Mesothelial cell of epicardium (in vitro differentiated cells): ENCODE results near the gene ADAMTSL2. TPM values are rescaled to one million over a fixed set of nuclear protein-coding genes. Genes with fewer than 3 reads are reported as not detected.

Experiments used
- DNase-seq, 2 experiments: peaks; one replicate each; pipeline ENCODE4 v3.0.0; 2021; ENCODE audit warnings: low spot score in 2 of 2; ENCODE audit not compliant: unreplicated experiment in 2 of 2
- H3K27ac Mint-ChIP-seq: 2 replicates; pipeline ENCODE4 v1.8.0; 2021; ENCODE audit warnings: mixed read lengths
- H3K27me3 Mint-ChIP-seq: 2 replicates; pipeline ENCODE4 v1.8.0; 2021; ENCODE audit warnings: low read depth, mixed read lengths
- H3K36me3 Mint-ChIP-seq: 2 replicates; pipeline ENCODE4 v1.8.0; 2021; ENCODE audit warnings: mixed read lengths
- H3K4me1 Mint-ChIP-seq: 2 replicates; pipeline ENCODE4 v1.8.0; 2021; ENCODE audit warnings: mixed read lengths
- H3K4me3 Mint-ChIP-seq: 2 replicates; pipeline ENCODE4 v1.8.0; 2021; ENCODE audit warnings: mild to moderate bottlenecking, moderate library complexity, mixed read lengths
- H3K9me3 Mint-ChIP-seq: 2 replicates; pipeline ENCODE4 v1.8.0; 2021; ENCODE audit warnings: mixed read lengths
- total RNA-seq: library from RNA; stranded (reverse); gene quantifications from 3 replicates; pipeline ENCODE4 v1.2.1, GENCODE V29; 2021
- TF ChIP-seq, protein P1 (sequence below): fragments of 200-600 bp; sonication (generic); IDR thresholded peaks from one replicate; pipeline ENCODE4 v1.5.0; 2021; ENCODE audit warnings: antibody characterized with exemption; ENCODE audit not compliant: unreplicated experiment

Gene ADAMTSL2
- total RNA-seq, 1 donor from 2014 or later, result 6.5 TPM

DNA sequence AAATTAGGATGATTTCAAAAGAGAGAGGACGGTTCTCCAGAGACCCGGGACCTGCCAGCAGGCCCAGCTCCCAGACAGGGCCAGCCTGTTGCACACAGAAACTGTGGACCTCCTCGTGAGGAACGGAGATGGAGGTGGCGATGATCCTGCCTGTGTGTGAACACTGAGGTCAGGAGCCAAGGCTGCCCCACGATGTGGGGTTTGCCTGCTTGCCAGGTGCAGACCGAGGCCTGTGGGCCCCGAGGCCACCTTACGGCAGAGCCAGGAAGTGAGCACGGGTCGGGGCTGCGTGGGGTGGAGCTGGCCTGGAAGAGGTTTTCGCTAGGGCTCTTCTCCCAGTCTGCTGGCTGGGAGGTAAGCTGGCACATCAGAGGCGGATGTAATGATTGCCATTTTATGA lies 70.4 kb downstream of the ADAMTSL2 start:
- no peak overlapping the region for H3K27ac Mint-ChIP-seq
- peaks cover 55% of the 10 kb centered on the region for H3K27me3 Mint-ChIP-seq
- DNase-seq, result no peak

DNA sequence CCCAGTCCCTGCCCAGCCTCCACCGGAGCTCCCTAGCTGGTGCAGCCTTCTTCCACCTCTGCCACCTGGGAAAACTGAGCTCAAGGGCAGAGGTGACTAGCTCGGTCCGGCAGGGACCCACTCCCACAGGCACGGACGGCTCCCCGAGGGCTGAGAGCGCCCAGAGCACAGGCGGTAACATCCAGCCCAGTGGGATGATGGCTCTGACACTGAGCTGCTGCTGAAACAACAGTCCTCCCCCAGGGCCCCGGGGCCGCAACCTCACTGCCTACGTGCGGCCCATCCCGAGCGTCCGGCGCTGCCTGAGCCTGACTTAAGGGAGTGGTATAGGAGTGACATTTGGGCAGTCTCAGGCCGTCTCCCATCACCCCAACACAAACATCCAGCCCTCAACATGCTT lies 70.9 kb downstream of the ADAMTSL2 start:
- H3K36me3 Mint-ChIP-seq, result no peaks in the 10 kb centered on the region
- H3K27me3 Mint-ChIP-seq, result peaks cover 61% of the 10 kb centered on the region
- TF ChIP-seq, protein P1, sequence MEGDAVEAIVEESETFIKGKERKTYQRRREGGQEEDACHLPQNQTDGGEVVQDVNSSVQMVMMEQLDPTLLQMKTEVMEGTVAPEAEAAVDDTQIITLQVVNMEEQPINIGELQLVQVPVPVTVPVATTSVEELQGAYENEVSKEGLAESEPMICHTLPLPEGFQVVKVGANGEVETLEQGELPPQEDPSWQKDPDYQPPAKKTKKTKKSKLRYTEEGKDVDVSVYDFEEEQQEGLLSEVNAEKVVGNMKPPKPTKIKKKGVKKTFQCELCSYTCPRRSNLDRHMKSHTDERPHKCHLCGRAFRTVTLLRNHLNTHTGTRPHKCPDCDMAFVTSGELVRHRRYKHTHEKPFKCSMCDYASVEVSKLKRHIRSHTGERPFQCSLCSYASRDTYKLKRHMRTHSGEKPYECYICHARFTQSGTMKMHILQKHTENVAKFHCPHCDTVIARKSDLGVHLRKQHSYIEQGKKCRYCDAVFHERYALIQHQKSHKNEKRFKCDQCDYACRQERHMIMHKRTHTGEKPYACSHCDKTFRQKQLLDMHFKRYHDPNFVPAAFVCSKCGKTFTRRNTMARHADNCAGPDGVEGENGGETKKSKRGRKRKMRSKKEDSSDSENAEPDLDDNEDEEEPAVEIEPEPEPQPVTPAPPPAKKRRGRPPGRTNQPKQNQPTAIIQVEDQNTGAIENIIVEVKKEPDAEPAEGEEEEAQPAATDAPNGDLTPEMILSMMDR, result no peak
- no peak for DNase-seq
- H3K27ac Mint-ChIP-seq, result no peak overlapping the region
- H3K9me3 Mint-ChIP-seq, result no peaks in the 10 kb centered on the region
- H3K4me3 Mint-ChIP-seq, result no peak overlapping the region
- H3K4me1 Mint-ChIP-seq, result no peaks in the 10 kb centered on the region

More for the DNA sequence above, 70.4 kb downstream of the ADAMTSL2 start:
- Mint-ChIP-seq H3K36me3 (no peaks in the 10 kb centered on the region), H3K4me3 (no peak overlapping the region), H3K9me3 (no peaks in the 10 kb centered on the region), H3K4me1 (no peaks in the 10 kb centered on the region)
- TF ChIP-seq, protein P1, result no peak

DNA sequence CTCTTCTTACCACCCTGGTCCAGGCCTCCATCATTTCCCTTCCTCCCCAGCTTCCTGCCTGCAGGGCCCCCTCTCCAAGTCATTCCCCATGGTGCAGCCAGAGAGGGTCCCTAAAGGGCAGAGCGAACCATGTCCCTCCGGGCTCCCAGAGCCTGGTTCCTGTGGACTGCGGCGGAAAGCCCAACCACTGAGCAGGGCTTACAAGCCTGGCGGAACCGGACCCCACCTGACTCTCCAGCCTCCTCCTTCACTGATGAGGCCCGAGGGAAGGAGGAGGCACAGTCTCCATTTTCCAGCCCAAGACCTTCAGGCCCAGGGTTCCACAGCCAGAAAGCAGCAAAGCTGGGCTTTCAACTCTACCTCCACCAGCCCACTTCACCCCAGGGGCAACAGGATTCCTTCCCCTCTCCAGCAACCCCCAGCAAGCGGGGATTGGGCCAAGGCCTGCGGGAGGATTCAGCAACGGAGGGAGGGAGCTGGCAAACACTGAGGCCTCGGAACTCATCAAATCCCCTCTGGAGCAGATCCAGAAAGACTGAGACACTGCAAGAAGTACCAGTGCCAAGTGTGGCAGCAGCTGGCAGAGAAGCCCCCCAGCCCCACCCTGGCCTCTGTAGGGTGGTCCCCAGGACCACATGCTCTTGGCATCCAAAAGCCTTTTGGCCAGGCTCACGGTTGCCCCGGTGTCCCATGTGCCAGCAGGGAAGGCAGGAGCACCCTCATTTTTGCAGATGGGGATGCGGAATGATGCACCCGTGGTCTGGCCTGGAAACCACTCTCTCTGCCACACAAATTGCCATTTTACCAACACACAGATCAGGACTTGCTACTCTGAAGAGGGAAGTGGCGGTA lies 71.6 kb downstream of the ADAMTSL2 start:
- no peak for DNase-seq
- TF ChIP-seq, protein P1, result no peak
- Mint-ChIP-seq H3K27me3 (peaks cover 67% of the 10 kb centered on the region), H3K4me3 (no peak overlapping the region), H3K4me1 (no peaks in the 10 kb centered on the region), H3K36me3 (no peaks in the 10 kb centered on the region), H3K9me3 (no peaks in the 10 kb centered on the region), H3K27ac (no peak overlapping the region)

DNA sequence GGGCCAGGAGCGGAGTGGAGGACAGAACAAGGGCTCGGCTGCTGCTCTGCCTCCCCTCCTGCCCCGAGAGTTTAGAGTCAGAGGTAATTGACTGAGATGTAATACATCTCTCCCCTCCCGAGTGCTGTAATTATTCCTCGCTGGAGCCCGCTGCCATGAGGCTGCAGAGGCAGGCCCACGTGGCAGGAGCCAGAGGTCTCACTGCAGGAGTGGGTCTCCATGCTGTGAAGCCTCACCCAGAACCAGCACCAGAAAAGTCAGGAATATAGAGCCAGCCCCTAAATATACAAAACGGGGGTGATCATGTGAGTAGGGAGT lies 72.2 kb downstream of the ADAMTSL2 start:
- DNase-seq, result no peak
- no peaks in the 10 kb centered on the region for H3K4me1 Mint-ChIP-seq
- H3K9me3 Mint-ChIP-seq, result no peaks in the 10 kb centered on the region
- no peak overlapping the region for H3K27ac Mint-ChIP-seq
- TF ChIP-seq, protein P1, result no peak
- peaks cover 71% of the 10 kb centered on the region for H3K27me3 Mint-ChIP-seq
- no peak overlapping the region for H3K4me3 Mint-ChIP-seq
- no peaks in the 10 kb centered on the region for H3K36me3 Mint-ChIP-seq

DNA sequence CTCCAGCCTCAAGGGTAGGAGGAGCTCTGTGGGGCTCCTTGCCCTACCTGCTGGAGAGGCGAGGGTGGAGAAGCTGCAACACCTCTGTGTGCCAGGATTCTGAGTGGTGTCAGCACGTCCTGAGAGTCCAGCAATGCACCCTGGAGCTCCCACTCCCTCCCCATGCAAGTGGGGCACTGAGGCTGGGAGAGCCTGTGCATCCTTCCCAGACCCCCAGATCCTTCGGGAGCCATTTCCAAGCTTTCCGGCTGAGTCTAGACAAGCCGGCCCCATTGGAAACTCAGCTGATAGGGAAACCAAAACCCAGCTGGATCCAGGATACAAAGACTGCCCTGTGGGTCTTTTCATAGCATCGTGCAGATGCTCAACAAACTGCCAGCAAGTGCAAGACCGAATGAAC lies 72.9 kb downstream of the ADAMTSL2 start:
- DNase-seq, result no peak
- peaks cover 78% of the 10 kb centered on the region for H3K27me3 Mint-ChIP-seq
- no peaks in the 10 kb centered on the region for H3K4me1 Mint-ChIP-seq
- no peak overlapping the region for H3K4me3 Mint-ChIP-seq
- TF ChIP-seq, protein P1, result no peak
- no peaks in the 10 kb centered on the region for H3K9me3 Mint-ChIP-seq
- no peaks in the 10 kb centered on the region for H3K36me3 Mint-ChIP-seq
- H3K27ac Mint-ChIP-seq, result no peak overlapping the region
